Pons (tissue), 1 donor: Measurements from ENCODE around the gene KIF27.
"Not testable (repeated sequence)": the region's sequence is repeated elsewhere in the genome, so short reads cannot be mapped to it uniquely, and the experiment has no call there.

ENCODE experiments used
- DNase-seq: peaks from one replicate; pipeline ENCODE4 v3.0.0-alpha.2; 2016; ENCODE audit warnings: low spot score

Gene KIF27

GRCh38 chr9:83804454-83804853 is 116.8 kb downstream of the KIF27 start:
- not testable (repeated sequence) for DNase-seq

- DNase-seq, result not testable (repeated sequence)
Measured at GRCh38 chr9:83803941-83804340, 117.3 kb downstream of the KIF27 start.

DNA sequence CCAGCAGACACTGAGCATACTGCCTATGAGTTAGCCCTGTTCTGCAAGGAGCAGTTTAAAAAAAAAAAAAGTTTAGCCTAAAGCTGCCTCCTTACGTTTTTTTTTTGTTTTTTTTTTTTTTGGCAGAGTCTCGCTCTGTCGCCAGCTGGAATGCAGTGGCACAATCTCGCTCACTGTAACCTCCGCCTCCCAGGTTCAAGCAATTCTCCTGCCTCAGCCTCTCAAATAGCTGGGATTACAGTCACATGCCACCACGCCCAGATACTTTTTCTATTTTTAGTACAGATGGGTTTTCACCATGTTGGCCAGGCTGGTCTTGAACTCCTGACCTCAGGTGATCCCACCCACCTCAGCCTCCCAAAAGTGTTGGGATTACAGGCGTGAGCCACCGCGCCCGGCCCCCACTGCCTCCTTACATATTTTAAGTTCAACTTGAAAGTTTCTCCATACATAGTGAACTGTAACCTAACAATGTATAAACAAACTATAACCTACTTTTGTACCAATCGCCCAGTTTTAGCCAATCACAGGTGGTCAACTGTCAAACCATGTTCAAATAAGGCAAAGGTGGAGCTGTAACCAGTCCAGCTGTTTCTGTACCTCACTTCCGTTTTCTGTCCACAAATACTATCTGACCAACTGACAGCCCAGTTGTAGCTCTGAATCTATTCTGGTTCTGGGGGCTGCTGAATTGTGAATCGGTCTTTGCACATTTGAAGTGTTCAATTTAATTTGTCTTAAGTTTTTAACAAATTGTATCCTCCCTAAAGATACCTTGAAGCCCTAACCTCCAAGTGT is 120.8 kb downstream of the KIF27 start:
- DNase-seq, result no peak

DNA sequence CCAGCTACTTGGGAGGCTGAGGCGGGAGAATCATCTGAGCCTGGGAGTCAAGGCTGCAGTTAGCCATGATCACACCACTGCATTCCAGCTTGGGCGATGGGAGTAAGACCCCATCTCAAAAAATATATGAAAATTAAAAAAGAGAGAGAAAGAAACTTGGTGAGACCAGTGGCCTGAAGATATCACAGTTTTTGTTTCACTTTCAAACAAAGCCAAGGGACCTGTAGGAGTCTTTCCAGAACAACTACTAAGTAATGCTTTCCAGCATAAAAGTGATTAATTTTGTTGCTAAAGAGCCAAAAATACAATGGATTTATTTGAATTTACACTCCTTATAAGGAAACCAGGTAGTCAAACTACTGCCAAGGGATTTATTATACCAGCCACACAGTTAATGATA is 127.2 kb downstream of the KIF27 start:
- DNase-seq, result no peak

- DNase-seq, result no peak
Measured at GRCh38 chr9:83792746-83793145, 128.5 kb downstream of the KIF27 start.
